Inflammatory macrophage treated with lipopolysaccharide for 1 hour (primary cell): ENCODE results near the gene COL1A1.

Experiments used
- DNase-seq, 2 donors: peaks; one replicate each; pipeline ENCODE4 v3.0.0-alpha.2; 2020 to 2022

Gene COL1A1

DNA sequence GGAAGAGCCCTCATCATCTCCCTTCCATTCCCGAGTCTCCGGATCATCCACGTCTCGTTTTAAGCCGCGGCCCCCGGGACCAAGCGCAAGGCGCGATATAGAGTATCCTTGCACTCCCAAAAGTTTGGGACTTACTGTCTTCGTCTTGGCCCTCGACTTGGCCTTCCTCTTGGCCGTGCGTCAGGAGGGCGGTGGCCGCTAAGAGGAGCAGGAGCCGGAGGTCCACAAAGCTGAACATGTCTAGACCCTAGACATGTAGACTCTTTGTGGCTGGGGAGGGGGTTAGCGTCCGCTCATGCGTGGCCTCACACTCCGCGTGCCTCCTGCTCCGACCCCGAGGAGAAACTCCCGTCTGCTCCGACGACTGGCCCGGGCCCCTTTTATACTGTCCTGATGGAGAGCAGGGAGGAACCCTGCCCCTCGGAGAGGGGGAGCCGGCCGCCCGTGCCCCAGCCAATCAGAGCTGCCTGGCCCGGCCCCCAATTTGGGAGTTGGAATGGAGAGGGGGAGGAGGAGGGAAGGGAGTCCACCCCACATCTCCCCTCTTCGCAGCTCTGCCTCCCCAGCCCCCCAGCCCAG lies at the start of gene COL1A1:
TSS of gene COL1A1 (minus strand) at position 356 of the 579 bp plus-strand sequence. CDS start at position 238, 118 bp downstream.
- no peak for DNase-seq

DNA sequence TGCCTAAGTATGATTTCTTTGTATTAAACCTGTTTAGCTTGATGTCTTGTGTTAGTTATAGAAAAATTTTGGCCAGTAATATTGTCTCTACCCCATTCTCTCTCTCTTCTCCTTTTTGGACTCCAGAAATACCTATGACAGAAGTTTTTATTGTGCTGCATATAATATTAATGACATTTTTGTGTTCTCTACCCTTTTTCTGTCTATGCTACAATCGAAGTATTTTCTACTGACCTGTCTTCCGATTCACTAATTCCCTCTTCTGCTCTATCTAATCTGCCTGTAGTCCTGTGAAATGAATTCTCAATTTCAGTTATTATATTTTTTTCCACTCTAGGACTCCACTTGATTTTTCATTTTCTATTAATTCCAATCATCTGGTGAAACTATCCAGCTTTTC lies 46.8 kb upstream of the COL1A1 start:
- DNase-seq: no peak

DNA sequence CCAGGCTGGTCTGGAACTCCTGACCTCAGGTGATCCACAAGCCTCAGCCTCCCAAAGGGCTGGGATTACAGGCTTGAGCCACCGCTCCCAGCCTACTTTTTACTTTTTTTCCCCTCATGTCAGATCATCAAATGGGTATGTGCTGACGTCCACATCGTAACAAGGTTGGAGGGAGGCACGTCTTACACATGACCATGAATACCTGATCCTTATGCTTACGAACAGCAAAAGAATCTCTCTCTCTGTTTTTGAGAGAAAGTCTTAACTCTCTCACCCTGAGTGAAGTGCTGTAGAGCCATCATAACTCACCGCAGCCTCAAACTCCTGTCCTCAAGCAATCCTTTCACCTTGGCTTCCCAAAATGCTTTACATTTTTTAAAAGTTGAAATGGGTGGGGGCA lies 43.3 kb upstream of the COL1A1 start:
- DNase-seq: no peak

DNA sequence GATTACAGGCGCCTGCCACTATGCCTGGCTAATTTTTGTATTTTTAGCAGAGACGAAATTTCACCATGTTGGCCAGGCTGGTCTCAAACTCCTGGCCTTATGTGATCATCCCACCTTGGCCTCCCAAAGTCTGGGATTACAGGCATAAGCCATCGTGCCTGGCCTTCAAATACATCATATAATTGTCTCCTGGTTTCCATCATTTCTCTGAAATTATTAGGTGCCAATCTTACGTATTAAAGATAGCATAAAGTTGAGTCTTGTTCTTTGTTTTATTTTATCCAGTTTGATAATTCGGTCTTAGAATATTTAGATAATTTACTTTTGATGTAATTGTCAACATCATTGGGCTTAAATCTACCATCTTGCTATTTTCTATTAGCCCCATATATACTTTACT lies 40.0 kb upstream of the COL1A1 start:
- DNase-seq: no peak

DNA sequence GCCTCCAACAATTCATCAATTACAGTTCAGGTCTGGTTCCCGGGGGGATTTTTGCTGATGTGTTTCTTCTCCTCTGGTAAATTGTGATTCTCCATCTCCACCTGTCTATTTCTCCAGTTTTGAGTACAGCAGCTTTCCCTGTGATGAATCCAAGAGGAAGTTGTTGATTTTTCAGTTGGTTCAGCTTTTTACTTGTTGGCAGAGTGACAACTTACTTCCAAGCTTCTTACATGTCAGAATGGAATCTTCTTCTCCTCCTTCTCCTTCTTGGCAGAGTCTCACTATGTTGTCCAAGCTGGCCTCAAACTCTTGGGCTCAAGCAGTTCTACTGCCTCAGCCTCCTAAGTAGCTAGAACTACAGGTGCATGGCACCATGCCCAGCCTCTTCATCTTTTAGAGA lies 39.4 kb upstream of the COL1A1 start:
- no peak for DNase-seq

DNA sequence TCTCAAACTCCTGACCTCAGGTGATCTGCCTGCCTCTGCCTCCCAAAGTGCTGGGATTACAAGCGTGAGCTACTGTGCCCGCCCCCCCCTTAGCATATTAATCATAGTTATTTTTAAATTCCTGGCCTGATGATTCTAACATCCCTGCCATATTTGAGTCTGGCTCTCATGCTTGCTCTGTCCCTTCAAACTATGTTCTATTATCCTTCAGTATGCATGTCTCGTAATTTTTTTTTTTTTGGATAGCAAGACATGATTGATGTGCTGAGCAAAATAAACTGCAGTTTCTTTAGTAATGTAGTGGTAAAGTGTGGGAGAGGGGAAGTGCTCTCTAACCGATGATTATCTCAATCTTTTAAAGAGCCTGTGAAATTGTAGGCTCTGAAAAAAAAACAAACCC lies 38.5 kb upstream of the COL1A1 start:
- peak in 1 of 2 donors; percentile 27 for DNase-seq

DNA sequence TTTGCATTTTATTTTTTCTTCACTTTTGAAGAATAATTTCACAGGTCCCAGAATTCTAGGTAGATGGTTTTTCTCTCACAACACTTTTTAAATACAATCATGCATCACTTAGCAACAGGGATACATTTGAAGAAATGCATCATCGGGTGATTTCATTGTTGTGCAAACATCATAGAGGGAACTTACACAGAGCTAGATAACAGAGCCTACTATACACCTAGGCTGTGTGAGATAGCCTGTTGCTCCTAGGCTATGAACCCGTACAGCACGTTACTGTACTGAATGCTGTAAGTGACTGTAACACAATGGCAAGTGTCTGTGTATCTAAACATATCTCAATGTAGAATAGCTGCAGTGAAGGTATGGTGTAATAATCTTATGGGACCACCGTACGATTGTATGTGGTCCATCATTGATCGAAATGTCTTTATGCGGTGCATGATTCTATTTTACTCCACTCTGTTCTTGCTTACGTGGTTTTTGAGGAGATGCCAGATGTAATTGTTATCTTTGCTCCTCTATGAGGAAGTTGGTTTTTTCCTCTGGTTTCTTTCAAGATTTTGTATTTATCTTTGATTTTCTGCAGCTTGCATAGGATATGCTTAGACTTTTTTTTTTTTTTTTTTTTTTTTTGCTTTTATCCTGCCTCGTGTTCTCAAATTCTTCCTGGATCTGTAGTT lies 37.3 kb upstream of the COL1A1 start:
- peak; percentile 15 to 55 for DNase-seq

DNA sequence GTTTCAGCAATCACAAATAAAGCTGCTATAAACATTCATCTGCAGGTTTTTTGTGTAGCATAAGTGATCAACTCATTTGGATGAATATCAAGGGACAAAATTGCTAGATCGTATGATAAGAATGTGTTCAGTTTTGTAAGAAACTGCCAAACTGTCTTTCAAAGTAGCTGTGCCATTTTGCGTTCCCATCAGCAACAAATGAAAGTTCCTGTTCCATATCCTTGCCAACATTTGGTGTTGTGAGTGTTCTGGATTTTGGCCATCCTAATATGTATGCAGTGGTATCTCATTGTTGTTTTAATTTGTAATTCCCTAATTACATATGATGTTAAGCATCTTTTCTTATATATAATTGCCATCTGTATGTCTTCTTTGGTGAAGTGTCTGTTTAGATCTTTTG lies 36.5 kb upstream of the COL1A1 start:
- DNase-seq: no peak

DNA sequence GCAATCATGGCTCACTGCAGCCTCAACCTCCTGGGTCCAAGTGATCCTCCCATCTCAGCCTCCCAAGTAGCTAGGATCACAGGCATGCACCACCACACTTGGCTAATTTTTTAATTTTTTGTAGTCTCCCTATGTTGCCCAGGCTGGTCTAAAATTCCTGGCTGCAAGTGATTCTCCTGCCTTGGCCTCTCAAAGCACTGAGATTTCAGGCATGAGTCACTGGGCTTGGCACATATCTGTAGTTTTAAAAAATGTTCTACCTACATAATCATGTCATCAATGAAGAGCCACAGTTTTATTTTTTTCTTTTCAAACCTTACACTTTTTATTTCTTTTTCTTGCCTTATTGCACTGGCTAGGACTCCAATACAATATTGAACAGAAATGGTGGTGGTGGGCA lies 33.1 kb upstream of the COL1A1 start:
- no peak for DNase-seq

DNA sequence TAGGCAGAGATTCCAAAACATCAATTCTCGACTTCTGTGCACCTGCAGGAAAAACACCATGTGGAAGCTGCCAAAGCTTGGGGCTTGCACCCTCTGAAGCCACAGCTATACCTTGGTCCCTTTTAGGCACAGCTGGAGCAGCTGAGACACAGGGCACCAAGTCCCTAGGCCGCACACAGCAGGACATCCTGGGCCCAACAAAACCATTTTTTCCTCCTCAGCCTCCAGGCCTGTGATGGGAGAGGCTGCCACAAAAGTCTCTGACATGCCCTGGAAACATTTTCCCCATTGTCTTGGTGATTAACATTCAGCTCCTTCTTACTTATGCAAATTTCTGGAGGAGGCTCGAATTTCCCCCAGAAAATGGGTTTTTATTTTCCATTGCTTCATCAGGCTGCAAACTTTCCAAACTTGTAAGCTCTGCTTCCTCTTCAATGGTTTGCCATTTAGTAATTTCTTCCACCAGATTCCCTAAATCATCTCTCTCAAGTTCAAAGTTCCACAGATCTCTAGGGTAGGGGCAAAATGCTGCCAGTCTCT lies 24.3 kb upstream of the COL1A1 start:
- peak; percentile 83 to 85 for DNase-seq

DNA sequence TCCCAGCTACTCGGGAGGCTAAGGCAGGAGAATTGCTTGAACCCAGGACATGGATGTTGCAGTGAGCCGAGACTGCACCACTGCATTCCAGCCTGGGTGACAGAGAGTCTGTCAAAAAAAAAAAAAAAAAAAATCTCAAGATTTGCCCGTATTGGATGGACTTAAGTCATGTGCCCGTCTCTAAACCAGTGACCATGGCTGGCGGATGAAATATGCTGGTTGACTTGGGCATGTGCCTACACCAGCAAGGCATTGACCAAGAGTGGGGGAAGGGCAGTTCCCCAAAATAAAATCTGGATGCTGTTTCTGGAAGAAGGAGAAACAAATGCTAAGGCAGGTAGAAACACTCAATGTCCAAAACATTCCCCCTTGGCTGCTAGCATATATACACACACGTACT lies 21.5 kb upstream of the COL1A1 start:
- peak; percentile 20 to 52 for DNase-seq

DNA sequence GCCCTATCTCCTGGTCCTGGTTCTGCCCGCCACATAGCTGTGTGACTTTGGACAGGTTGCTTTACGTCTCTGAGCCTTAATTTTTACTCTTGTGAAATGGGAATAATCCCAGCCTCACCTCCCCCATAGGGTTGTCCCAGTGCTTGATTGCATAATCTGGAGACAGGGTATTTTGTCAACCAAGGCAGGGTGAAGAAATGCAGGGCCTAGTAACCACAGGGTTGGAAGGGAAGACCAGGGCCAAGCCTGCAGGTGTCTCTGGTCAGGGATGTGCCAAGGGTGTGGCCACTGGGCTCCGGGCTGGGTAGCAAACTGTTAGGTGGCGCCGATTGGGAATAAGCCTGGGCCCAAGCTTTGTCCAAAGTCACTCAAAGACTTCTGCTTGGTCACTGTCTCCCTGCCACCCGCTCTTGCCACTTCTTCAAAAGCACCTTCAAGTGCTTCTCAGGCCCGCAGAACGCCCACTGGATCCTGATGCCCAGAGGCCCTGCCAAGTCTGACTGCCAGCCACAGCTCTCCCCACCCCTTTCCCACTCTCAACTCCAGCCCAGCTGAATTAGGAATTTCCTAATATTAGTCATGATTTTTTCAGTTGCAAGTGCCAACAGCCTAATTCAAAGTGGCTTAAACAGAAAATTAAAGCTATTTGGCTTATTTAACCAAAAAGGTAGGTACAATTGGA lies 20.6 kb upstream of the COL1A1 start:
- DNase-seq: peak; percentile 91 to 99

DNA sequence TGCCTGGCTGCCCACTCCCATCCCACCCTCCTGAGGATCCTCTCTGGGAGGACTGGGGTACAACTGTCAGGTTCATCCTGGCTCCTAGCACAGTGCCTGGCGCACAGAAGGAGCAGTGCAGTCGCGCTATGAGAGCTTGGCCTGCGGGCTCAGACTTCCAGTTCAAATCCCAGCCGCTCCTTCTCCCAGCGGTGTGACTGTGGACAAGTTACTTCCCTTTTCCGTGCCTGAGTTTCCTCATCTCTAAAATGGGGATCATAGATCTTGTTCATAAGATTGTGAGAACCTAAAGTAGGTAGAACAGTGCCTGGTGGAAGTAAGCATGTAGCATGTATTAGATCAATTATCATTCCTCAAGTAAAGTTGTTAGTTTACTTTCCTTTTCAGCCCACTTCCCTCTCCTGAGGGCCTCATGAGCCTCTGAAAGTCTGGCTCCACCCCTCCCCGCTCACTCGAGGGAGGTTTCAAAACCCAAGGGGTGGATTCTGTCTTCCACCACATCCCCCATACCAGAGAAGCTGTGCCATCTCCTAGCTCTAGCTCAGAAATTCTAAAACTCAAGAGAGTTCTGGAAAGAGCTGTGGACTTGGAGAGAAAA lies 19.9 kb upstream of the COL1A1 start:
- peak; percentile 84 to 94 for DNase-seq

DNA sequence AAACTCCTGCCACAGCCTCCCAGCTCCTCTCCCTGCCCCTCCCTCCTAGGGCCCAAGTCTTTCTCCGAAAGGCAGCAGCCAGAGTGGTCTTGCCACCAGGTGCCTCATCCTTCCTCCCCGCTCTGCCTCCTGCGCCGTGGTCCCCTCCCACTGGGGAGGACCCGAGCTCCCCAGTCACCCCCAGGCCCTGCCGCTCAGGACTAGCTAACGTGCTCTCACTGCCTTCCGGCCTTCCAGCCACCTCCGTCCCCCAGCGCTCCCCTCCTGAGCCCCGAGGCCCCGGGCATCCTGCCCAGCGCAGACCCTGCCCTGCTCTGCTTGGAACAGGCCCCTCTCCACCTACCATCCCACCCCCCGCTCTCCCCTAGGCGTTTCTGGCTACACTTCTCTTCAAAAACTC lies 19.4 kb upstream of the COL1A1 start:
- no peak for DNase-seq

DNA sequence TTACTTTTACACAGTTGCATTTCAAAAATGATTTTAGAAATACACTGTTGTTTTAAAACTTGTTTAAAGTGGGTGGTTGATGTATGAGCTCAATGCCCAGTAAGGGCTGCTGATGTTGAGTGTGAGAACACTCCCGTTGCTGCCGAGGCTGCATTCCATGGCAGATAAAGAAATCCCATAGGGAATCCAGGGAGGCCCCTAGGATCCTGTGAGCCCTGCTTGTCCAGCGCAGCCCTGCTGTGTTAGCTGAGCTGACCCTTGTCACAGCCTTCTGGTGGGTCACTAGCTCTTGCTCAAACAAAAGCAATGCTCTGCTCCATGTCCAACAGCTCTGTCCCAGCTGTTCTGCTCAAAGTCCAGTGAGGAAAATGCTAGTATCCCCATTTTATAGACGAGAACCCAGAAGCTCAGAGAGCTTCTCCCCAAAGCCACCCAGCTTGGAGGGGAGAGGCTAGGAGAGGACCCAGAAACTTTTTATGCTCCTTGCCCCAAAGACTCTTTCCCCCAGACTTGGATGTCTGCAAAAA lies 18.6 kb upstream of the COL1A1 start:
- DNase-seq: no peak

DNA sequence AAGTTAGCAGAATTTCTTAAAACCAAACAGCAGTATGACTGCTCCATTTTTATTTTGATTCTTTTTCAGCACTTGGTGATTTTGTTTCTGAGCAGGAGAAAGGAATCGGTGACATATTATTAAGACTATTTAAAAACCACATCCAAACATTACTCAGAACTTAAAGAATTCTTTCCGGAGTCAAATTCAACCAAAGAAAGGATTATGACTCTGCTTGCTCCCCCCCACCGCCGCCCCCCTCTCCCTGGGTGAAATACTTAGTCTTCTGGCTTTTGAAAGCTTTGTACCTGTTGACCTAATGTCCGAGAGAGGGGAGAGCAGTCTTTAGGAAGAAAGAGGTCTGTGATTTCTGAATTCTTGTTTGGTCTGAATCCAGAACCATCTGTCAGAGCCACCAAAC lies 17.9 kb upstream of the COL1A1 start:
- DNase-seq: no peak

DNA sequence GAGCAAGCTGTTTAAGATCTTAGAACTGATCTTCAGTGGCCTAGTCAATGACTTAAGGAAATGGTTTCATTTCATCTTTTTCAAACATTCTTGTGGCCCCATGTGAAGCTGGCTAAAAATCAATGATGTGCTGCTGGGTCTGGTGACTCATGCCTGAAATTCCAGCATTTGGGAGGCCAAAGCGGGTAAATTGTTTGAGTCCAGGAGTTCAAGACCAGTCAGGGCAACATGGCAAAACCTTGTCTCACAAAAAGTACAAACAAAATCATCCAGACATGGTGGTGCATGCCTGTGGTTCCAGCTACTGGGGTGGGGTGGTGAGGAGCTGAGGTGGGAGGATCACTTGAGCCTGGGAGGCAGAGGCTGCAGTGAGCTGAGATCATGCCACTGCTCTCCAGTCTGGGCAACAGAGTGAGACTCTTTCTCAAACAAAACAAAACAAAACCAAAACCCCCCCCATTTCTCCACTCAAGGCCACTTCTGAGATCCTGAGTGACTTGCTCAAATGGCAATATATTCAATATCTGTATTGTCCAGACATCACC lies 17.4 kb upstream of the COL1A1 start:
- peak; percentile 29 to 55 for DNase-seq

DNA sequence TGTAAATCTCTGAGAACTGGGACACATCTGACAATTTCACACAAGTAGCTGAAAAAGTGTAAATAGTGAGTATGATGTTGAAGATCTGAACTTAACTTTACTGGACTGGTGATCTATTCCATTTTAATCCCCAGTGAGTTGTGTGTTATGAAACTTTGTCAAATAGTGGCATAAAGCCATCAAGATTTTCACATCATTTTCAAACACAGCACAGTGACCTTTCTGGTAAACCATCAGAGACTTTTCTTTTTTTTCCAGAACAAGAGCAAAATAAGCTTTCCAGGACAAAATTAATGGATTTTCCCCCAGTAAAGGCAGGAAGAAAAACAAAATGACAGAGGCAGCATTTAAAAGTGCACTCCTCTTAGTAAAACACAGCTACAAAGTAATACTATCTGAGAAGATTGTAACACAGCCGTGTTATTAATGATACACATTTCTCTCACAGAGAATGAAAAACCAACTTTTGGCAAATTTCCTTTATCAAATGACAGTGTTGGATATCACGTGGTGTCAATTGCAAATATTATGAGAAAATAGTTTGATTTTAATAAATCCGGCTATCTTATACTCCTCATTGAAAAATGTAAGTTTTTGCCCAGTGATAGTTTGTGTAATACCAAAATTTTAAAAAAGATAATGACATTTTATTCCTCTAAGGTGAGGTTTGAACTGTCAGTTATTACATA lies 16.8 kb upstream of the COL1A1 start:
- DNase-seq: no peak

DNA sequence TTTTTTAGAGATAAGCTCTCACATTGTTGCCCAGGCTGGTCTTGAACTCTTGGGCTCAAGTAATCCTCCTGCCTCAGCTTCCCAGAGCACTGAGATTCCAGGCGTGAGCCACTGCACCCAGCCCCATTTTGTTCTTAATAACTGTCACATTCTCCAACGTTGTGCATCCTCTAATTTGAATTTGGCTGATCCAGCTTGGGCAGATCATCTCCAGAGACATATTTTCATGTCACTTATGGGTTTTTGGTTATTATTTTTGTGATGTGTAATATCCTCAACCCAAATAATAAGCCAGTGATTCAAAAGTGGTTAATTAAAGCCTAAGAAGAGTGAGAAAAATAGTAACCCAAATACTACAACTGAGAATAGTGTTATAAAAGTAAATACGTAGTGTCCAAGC lies 16.2 kb upstream of the COL1A1 start:
- no peak for DNase-seq

DNA sequence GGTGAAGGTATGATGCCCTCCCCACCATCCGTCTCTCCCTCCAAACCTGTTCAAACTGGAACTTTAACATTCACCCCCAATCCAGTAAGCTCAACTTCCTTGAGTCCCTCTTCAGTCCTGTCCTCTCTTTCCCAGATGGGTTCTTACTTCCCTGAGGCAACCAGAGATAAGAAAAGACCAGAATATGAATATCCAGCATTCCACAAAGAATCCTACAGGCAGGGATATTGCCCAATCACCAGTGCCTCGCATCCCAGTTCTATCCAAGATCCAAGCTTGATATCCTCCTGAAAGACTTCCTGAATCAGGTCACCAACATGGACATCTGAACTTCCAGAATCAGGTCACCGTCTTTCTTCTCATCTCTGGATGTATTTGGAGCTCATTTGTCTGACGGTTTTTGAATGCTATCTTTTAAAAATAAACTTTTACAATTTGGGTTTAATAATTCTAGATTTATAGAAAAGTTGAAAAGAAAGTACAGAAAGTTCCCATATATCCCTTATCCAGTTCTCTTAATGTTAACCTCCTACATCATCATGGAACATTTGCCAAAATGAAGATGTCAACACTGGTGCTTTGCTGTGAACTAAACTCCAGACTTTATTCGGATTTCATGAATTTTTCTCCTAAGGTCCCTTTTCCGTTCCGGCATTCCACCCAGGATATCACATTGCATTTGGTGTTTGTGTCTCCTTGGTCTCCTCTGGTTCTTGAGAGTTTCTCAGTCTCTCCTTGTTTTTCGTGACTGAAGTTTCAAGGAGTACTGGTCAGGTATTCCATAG lies 13.7 kb upstream of the COL1A1 start:
- no peak for DNase-seq
